ENCODE results near the gene DLX6. TPM values are rescaled to one million over a fixed set of nuclear protein-coding genes. Genes with fewer than 3 reads are reported as not detected.
A peak's percentile ranks its signal among the peaks of the same experiment; 100 is the strongest.

Gene DLX6
- total and polyA plus RNA-seq, 12 donors: 0.15 to 0.41 TPM; not detected in 10

DNA sequence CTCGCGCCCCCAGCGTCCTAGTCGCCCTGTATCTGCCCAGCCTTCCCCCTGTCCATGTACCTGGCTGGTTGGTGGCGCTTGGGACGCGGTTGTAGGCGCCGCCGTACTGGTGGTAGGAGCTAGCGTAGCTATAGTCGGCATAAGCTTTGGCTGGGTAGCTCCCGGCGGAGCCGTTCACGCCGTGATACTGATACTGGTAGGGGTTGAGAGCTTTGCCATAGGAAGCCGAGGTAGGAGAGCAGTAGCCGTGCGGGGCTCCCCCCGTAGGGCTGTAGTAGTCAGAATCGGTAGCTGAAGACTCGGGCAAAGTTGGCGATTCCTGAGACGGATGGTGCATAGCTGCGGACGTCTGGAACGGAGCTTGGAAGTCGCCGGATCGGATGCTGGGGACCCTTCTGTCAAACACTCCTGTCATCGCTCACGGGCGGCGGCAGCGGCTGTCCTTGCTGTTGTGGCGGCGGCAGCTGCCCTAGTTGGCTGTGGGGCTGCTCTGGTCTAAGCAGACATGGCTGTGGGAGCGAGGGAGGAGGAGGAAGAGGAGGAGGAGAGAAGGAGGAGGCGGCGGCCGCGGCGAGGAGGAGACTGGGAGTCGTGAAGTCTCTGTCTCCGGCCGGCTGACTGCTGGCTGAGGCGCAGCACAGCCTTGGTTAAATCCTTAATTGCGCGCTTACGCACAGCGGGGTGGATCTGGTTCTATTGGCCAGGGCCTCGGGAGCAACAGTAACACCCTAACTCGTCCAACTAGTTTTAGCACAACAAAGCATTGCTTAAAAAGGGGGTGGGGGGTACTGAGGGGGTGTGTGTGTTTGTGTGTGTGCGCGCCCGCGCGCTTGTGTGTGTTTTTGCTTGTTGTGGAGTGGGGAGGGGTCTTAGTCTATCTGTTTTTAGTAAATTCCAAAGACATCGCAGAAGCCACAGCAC is 19.1 kb downstream of the DLX6 start, which contains the start of gene DLX5:
Gene DLX5, minus strand, starts transcription at position 623 of the 921 bp plus-strand sequence. Its CDS starts 208 bp downstream, at position 415.
- WGBS, 4 donors: 1 to 2% (median 1%) methylated on average over 29 to 60 of the region's 60 CpGs
- no peaks in the 10 kb centered on the region for H3K9me3 ChIP-seq (replicated peaks in 1 of 3)
- no peaks in the 10 kb centered on the region for H3K36me3 ChIP-seq (replicated peaks in 1 of 2)
- intact Hi-C loops (cut with DNase I): loop anchor here (5.0 to 10.0 kb wide), 5 partner anchors 610 to 1110 kb away; no protein-coding TSS in a partner anchor
- H3K4me1 ChIP-seq (replicated peaks in 1 of 2): peaks cover 10 to 22% of the 10 kb centered on the region in 2 donors
- H3K4me3 ChIP-seq: peak within 1 kb of the TSS in 2 of 4 donors; percentile 9 to 37
- TF ChIP-seq POLR2A (IDR thresholded peaks at IDR 0.05) (no peak), CTCF (IDR thresholded peaks at IDR 0.05) (no peak)
- H3K27me3 ChIP-seq: peaks cover 62% of the 10 kb centered on the region
- no peak within 1 kb of the TSS for H3K27ac ChIP-seq
- peak in 4 of 7 donors; percentile 8 to 28 (median 22) for DNase-seq

DNA sequence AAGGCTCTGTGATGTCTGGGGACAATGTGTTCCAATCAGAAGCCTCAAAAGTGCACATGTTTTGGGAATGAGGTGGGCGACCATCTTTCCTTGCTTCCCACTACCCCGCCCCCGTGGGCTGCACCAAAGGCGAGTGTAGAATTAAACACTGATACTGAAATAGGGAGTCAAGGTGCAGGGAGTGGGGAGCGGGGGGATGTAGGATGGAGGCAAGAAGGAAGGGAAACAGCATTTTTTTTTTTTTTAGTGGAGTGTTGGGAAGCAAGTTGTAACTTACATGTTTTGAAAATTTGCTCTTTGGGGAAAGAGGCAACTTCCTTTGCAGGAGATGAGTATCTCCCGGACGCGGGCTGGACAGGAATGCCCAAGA is 19.8 kb downstream of the DLX6 start:
- Histone ChIP-seq H3K4me1 (replicated peaks in 1 of 2) (peaks cover 10 to 22% of the 10 kb centered on the region in 2 donors), H3K4me3 (peak overlapping the region in 1 of 4 donors; percentile 37), H3K27me3 (peaks cover 60% of the 10 kb centered on the region), H3K9me3 (replicated peaks in 1 of 3) (no peaks in the 10 kb centered on the region), H3K36me3 (replicated peaks in 1 of 2) (no peaks in the 10 kb centered on the region), H3K27ac (no peak overlapping the region)
- intact Hi-C loops (cut with DNase I): loop anchor here (5.0 to 10.0 kb wide), 5 partner anchors 610 to 1110 kb away; no protein-coding TSS in a partner anchor
- no peak for DNase-seq
- TF ChIP-seq POLR2A (IDR thresholded peaks at IDR 0.05) (no peak), CTCF (IDR thresholded peaks at IDR 0.05) (no peak)
- 9 to 10% (median 9%) methylated on average over 8 of the region's 8 CpGs for WGBS, 4 donors

- WGBS, 4 donors: 20 to 33% (median 22%) methylated on average over 19 to 29 of the region's 29 CpGs
- DNase-seq: peak in 3 of 7 donors; percentile 16 to 39 (median 34)
- Histone ChIP-seq H3K27me3 (peaks cover 50% of the 10 kb centered on the region), H3K4me3 (peak overlapping the region in 1 of 4 donors; percentile 3), H3K9me3 (replicated peaks in 1 of 3) (no peaks in the 10 kb centered on the region), H3K36me3 (replicated peaks in 1 of 2) (no peaks in the 10 kb centered on the region), H3K4me1 (replicated peaks in 1 of 2) (peaks cover 10 to 20% of the 10 kb centered on the region in 2 donors), H3K27ac (no peak overlapping the region)
- intact Hi-C loops (cut with DNase I): loop anchor here (5.0 to 10.0 kb wide), 5 partner anchors 611 to 1111 kb away; no protein-coding TSS in a partner anchor
- no peak for TF ChIP-seq POLR2A (IDR thresholded peaks at IDR 0.05)
- no peak for TF ChIP-seq CTCF (IDR thresholded peaks at IDR 0.05)
Measured at GRCh38 chr7:97025983-97026714, 20.8 kb downstream of the DLX6 start.
